Medulla oblongata (tissue), 1 donor: Measurements from ENCODE around the gene COX19.
A peak's percentile ranks its signal among the peaks of the same experiment; 100 is the strongest.
"Not testable (repeated sequence)": the region's sequence is repeated elsewhere in the genome, so short reads cannot be mapped to it uniquely, and the experiment has no call there.

Experiments
- DNase-seq: peaks from one replicate; pipeline ENCODE4 v3.0.0-alpha.2; 2015; ENCODE audit errors: extremely low spot score

COX19 gene

GRCh38 chr7:960972-961371 lies 14.4 kb downstream of the COX19 start:
- DNase-seq, result not testable (repeated sequence)

- DNase-seq, result no peak
These were observed 15.0 kb downstream of the COX19 start for GRCh38 chr7:960269-960871.

GRCh38 chr7:959740-960139 lies 15.6 kb downstream of the COX19 start:
- not testable (repeated sequence) for DNase-seq

GRCh38 chr7:959271-959670 lies 16.1 kb downstream of the COX19 start:
- DNase-seq, result no peak

GRCh38 chr7:958221-959200 lies 16.8 kb downstream of the COX19 start:
- DNase-seq, result no peak

GRCh38 chr7:957418-958220 lies 17.7 kb downstream of the COX19 start:
- DNase-seq, result peak; percentile 52

- no peak for DNase-seq
These were observed 19.3 kb downstream of the COX19 start for GRCh38 chr7:956031-956430.

- peak; percentile 66 for DNase-seq
These were observed 20.8 kb downstream of the COX19 start, which contains the start of gene ADAP1 for GRCh38 chr7:954330-955238. Gene ADAP1, minus strand, starts transcription at chr7:954680. Its CDS starts 203 bp downstream, at chr7:954477.

GRCh38 chr7:953547-954327 lies 21.6 kb downstream of the COX19 start:
- peak; percentile 80 for DNase-seq

- no peak for DNase-seq
These were observed 22.6 kb downstream of the COX19 start for GRCh38 chr7:952548-953441.

- DNase-seq, result no peak
These were observed 23.3 kb downstream of the COX19 start for GRCh38 chr7:951881-952547.

GRCh38 chr7:949021-949934 lies 26.1 kb downstream of the COX19 start:
- no peak for DNase-seq

GRCh38 chr7:947391-948210 lies 27.7 kb downstream of the COX19 start:
- DNase-seq, result no peak

GRCh38 chr7:946256-946996 lies 28.9 kb downstream of the COX19 start:
- DNase-seq, result no peak

GRCh38 chr7:945556-946255 lies 29.6 kb downstream of the COX19 start:
- DNase-seq, result no peak
